ENCODE results near the gene BCDIN3D.

The BCDIN3D gene

GRCh38 chr12:49813131-49813530 lies 29.8 kb downstream of the BCDIN3D start:
- DNase-seq, result no peak

DNA sequence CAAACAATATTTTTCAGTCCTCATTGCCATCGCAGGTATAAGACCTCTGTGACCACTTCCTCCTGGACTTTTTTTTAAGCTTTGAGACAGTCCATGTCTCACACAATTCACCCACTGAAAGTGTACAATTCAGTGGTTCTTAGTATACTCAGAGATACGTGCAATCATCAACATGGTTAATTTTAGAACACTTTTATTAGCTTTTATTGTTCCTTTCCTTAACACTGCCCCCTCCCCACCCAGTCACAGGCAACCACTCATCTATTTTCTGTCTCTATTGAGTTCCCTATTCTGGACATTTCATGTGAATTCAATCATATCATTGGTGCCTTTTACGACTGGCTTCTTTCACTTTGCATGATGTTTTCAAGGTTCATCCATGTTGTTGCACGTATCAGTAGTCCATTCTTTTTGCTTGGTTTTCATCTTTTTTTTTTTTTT lies 30.9 kb downstream of the BCDIN3D start:
- DNase-seq, result no peak

GRCh38 chr12:49811136-49811535 lies 31.8 kb downstream of the BCDIN3D start:
- no peak for DNase-seq

DNA sequence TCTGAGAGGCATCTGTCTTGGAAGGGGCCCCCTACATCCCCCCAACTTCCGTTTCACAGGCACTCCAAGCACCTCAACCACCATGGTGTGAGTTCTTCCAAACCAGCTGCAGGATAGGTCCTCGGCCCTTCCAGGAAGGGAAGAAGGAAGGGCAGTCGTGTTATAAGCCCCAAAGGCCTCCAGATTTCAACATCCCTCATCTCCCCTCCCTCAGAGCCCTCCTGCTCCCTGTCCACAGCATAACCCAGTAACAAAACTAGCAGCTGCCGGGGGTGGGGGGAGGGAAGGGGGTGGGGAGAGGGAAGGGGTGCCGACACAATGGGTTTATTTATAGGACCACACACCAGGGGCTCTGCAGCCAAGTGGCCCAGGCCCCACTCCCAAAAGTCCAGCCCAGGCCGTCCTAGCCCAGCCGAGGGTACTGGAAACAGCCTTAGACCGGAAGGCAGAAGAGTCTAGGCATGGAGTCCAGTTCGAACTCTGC lies 33.0 kb downstream of the BCDIN3D start:
- no peak for DNase-seq

DNA sequence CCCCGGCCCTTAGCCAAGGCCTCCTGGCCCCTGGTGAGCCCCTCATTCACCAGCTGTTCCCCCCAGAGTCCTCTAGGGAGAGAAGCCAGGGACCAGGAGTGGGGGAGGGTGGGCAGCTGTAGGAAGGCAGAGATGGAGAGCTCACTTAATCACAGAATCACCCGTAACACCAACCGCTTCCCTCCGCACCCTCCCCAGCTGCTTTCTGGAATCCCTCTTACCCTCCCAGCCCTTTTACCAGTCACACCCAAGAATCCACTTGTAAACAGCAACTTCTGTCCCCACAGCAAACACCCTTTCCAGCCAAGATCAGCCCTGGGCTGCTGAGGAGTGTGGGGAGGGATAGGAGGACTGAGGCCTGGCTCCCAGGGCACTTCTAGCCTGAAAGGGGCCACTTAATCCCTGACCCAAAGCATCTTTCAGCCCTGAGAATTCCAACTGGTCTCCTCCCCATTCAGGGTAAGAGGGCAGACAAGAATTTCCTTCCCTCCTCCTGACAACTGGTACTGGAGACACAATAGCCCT lies 33.5 kb downstream of the BCDIN3D start:
- DNase-seq, result no peak

DNA sequence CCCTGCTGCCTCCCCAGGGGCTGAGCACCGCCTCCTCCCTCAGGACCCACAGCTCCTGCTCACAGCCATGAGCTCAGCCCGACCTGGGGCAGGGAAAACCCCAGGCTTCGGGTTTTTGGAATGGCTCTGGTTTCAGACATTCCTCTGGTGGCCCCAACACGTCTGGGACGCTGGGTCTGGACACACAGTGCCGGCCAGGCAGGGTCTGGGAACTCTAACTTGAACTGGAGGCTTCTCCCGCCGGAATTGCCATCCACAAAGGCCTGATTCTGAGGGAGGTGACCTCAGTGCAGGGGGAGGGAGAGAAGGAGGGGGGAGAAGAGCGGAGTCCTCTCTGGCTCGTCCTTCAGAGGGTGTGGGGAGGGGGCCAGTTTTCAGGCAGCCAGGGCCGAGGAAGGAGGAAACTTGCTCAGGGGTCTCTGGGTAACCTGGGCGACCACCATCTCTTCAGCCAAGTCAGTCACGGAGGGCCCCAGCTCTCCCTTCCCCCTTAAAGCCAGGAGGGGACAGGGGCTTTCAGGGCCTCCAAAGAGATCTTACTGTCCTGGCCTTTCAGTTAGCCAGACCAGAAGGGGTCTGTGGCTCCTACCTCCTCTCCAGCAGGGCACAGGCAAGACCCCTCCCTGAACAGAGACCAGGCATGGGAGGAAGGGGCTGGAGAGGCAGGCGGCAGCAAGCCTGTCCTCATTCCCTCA lies 34.1 kb downstream of the BCDIN3D start:
- DNase-seq, result no peak

GRCh38 chr12:49807991-49808580 lies 34.8 kb downstream of the BCDIN3D start:
- no peak for DNase-seq

DNA sequence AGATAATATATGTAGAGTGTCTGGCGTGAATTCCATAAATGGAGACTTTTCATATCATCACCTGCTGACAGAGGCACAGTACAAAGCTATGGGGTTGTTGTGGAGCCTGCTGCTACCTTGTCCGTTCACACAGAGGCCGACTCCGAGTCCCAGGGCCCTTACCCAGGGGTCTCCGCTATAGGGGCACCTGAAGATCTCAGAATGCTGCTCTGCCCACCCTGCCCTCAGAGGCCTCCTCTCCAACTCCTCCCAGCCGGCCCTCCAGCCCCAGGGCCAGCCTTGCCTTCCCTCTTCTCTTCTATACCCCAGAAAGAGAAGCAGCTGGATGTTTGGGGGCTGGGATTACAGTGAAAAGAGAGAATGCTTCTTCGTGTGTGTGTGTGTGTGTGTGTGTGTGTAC lies 36.0 kb downstream of the BCDIN3D start:
- DNase-seq, result no peak

DNA sequence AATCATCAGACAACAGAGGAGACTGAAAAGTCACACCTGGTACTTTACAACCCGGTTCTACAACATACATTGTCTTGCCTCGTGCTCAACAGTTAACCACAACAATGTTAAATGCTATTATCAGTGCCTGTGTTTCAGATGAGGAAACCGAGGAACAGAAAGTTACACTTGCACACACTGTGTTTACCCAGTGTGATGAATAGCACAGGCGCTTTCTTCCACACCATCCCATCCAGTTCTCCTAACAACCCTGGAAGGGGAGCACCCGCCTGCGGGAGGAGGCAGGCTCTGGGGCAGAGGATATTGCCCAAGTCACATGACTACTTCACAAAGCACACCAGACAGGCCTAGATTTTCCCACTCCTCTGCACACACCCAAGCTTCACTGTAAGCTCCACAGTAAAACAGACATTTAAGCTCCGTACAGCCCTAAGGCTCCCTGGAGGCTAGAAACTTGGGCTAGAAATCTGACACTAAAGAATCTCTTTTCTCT lies 36.5 kb downstream of the BCDIN3D start:
- DNase-seq, result no peak

- DNase-seq, result no peak
Measured at GRCh38 chr12:49805409-49805808, 37.5 kb downstream of the BCDIN3D start.

- DNase-seq, result no peak
Measured at GRCh38 chr12:49804821-49805220, 38.1 kb downstream of the BCDIN3D start.

DNA sequence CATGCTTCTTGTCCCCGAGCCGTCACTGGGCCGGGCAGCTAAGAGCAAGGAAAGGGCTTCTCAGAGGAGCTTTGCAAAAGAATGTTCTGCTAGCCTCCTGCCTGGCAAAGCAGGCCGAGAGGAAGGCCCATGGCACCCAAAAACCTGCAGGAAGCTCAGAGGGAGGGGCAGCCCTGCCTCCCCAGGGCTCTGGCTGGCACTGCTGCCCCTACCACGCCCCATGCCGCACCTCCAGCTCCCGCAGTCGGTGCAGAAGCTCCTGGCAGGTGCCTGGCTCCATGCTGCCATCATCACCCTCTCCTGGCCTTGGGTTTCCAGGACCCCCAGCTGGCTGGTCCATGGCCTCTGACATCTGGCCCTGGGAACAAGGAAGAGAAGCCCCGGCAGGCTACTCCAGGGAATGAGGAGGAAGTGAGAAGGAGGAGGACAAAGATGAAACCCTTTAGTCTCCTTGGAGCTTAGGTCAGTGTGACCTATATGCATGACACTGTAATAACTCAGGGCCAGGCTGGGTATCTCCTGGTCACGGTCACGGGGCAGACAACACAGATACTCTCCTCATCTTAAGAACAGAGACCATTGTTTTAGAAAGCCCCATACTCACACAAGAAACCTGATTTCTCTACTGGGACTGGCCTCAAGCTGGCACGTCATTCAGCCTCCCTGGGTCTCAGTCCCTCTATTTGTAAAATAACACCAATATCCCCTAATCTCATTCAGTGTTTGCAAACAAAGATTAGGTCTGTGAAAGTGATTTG lies 39.0 kb downstream of the BCDIN3D start:
- no peak for DNase-seq

- no peak for DNase-seq
Measured at GRCh38 chr12:49801141-49802063, 41.5 kb downstream of the BCDIN3D start.

DNA sequence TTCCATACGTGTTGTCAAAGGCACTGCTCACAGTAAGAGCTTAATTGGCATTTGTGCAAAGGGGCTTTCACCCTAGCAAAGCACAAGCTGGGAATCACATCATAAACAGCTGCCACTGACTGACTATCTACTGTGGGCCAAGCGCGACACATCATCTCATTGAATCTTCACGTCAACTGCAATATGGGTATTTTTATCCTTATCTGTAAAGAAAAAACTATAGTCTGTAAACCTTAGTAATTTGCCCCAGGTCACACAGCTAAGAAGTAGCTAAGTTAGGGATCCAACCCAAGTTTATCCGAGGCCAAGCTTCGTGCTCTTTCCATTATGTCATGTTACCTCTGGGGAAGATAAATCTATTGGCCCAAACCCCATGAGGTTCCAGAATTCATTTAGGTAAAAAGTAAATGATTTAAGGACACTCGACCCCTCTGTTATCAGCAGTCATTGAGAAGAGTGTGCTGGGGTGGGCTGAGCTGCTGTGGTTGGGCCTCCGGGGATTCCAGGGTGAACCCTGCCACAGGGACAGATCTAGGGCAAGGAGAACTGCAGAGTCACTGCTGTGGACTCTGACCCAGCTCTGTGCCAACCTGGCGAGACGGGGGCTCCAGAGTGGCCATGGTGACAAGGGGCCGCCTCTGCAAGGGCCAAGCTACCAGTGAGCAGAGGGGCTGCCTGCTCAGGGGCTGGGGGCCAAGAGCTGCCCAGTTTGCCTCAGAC lies 42.3 kb downstream of the BCDIN3D start:
- DNase-seq, result no peak

DNA sequence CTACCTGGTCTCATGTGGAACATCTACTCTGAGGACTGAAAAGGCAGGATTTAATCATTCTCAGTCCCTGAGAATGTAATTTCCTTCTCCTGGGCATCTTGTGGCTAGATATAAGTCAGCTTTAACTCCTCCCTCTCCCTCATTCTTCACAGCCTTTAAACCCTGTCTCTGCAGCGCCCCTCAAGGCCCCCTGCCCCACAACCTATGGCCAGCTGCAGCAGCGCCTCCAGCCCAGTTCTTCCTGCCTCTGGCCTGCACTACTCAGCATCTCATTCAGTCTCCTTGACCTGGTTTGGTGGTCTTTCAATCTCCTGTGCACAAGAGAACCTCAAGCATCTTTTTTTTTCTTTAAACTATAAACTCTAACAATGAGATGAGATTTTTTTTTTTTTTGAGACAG lies 44.0 kb downstream of the BCDIN3D start:
- DNase-seq, result no peak

DNA sequence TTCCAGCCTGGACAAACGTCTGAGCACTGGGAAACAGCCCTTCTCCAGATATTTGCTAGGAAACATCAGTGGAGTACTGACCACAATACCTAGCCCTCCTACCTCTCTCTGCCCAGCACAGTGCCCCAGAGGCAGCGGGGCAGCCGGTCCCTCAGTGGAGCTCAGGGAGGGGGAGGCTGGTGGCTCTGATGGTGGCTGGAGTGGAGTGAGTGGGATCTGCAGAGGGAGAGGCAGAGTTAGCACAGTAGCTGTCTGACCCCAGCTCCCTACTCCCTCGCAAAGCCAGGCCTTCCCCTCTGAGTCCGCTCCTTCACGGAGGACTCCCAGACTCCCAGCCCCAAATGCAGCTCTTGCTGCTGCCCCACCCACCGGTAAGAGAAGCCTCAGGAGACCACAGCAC lies 44.7 kb downstream of the BCDIN3D start:
- DNase-seq, result no peak

- no peak for DNase-seq
Measured at GRCh38 chr12:49797449-49797776, 45.5 kb downstream of the BCDIN3D start.

DNA sequence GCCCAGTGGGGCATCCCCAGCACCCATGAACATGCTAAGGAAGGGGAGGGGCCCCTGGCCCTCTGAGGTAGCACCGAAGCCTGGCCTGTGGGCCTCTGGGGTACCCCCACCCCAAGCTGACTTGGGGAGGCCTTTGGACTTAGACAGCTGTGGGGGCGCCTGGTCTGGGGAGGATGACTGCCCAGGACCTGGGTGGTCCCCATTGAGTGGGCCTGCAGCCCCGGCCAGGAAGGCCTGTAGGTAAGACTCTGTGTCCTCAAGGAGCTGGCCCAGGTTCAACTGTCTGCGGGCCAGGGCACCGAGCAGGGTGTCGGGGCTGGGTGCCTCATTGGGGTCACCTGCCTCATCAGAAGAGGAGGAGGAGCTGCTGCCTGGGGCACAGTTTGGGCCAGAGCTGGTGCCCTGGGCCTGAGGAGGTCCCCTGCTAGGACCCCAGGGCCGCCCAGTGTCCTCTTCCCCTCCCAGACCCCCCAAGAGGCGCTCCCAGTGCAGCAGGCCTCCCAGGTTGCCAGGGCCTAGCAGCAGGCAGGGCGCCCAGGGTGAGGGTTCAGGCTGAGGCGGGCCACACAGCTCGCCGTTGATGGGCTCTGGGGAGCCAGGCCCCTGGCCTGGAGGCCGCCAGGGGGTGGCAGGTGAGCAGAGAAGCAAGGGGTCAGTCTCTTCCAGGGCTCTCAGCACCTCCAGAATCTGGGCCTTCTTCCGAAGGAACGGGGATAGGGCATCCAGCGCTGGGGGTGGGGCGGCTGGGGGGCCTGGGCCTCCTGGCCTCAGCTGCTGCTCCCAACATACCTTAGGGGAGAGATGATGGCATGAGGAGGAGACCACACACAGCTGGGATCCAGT lies 46.1 kb downstream of the BCDIN3D start:
- DNase-seq, result no peak

DNA sequence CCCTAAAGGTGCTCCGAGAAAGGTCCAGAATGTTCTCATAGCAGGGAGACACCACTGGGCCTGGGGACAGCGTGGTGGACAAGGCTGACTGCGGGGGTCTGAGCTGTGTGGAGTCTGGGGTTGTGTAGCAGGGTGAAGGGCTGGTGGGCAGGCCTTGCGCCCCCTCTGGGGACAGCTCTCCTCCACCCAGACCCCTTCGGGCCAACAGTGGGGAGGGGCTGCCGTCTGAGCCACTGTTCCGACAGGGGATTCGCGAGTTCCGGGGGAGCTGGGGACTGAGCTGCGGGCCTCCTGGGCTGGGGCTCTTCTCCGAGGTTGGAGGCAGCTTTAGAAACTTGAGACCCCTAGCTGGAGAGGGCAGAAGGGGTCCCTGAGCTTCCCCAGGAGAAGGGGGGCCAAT lies 46.8 kb downstream of the BCDIN3D start:
- no peak for DNase-seq

DNA sequence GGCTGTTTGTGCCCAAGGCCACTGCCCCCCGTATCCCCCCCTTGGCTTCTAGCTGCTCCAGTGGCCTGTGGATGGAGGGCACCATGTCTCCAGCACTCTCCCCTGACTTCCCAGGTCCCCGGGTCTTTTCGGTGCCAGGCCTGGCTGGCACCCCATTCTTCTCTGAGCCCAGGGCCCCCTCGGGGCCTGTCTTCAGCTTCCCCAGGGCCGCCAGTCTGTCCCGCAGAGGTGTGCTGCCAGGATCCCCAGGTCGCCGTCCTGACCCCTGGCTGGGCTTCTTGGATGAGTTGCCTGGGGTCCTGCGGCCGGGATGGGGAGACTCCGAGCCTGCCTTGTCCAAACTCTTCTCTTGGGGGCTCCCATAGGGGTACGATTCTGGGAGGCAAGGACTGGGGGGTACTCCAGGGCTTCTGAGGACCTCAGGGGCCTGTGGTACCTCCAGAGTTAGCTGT lies 47.2 kb downstream of the BCDIN3D start:
- DNase-seq, result no peak

Data from NCI-H345 (cell line).